Astrocyte (in vitro differentiated cells and primary cell): ENCODE data around the gene PRTG.

Experiments used
- CTCF ChIP-seq: IDR thresholded peaks from 2 replicates; pipeline ENCODE4 v1.5.1; 2011; ENCODE audit warnings: low read depth, mild to moderate bottlenecking, inconsistent platforms, low read length, moderate library complexity; ENCODE audit not compliant: insufficient read depth
- EZH2 ChIP-seq: IDR thresholded peaks from 2 replicates; pipeline ENCODE4 v1.6.1; 2012; ENCODE audit warnings: mild to moderate bottlenecking, low read length, inconsistent platforms; ENCODE audit not compliant: insufficient read depth

- TF ChIP-seq CTCF (no peak), EZH2 (no peak)
Observed at GRCh38 chr15:55676507-55676906, 66.4 kb downstream of the PRTG start.
